Keratinocyte (primary cell): Measurements from ENCODE around the gene ZNF830.

ENCODE experiments used
- CTCF ChIP-seq, 3 experiments: IDR thresholded peaks in 1 of 3; conservative IDR thresholded peaks in 1 of 3; optimal IDR thresholded peaks in 1 of 3; 2 replicates in 2 of 3; 3 replicates in 1 of 3; pipeline versions ENCODE3 to v1.5.1; 2011; ENCODE audit warnings: low read length in 3 of 3, mild to moderate bottlenecking in 3 of 3, moderate library complexity in 2 of 3, control low read depth in 1 of 3, inconsistent platforms in 1 of 3; ENCODE audit not compliant: insufficient read depth in 2 of 3; ENCODE audit errors: extremely low read depth in 1 of 3
- EZH2 ChIP-seq: IDR thresholded peaks from one replicate; pipeline ENCODE4 v1.6.1; 2012; ENCODE audit warnings: inconsistent platforms, mild to moderate bottlenecking, low read length, moderate library complexity

- TF ChIP-seq CTCF (optimal IDR thresholded peaks at IDR 0.05 in 1 of 3, IDR thresholded peaks at IDR 0.05 in 1 of 3, conservative IDR thresholded peaks at IDR 0.05 in 1 of 3; ENCODE audit: extremely low read depth in 1 of 3, insufficient read depth in 2 of 3, low read length in 3 of 3) (no peak), EZH2 (no peak)
Observed at GRCh38 chr17:34979153-34979552, 17.8 kb downstream of the ZNF830 start.
